MCF 10A (cell line): Measurements from ENCODE around the gene SLC22A23. TPM values are rescaled to one million over a fixed set of nuclear protein-coding genes. Genes with fewer than 3 reads are reported as not detected.

Experiments used
- BruUV-seq: library from RNA; stranded (reverse); fragments of 400-500 nt; replicated peaks from 2 replicates; lab custom pipeline; 2021; lab: Mats Ljungman, UMichigan
- CTCF ChIA-PET: fragments of 300-600 bp; sonication (Branson Sonifier 250); formaldehyde crosslinking; extraction: SDS; loops from one replicate; lab custom pipeline; 2021; ENCODE audit warnings: antibody characterized with exemption, inconsistent platforms; lab: Yijun Ruan, JAX
- POLR2A ChIA-PET: fragments of 300-600, 350-650 bp; sonication (Branson Sonifier 250); formaldehyde crosslinking; extraction: SDS; loops from one replicate; lab custom pipeline; 2020; ENCODE audit warnings: antibody characterized with exemption, inconsistent platforms; lab: Yijun Ruan, JAX
- DNase-seq: peaks from one replicate; pipeline ENCODE4 v3.0.0-alpha.2; 2018; ENCODE audit not compliant: unreplicated experiment
- H3K27ac Mint-ChIP-seq: one replicate; pipeline ENCODE4 v1.8.0; 2022; ENCODE audit warnings: mild to moderate bottlenecking, low read depth, mixed read lengths; ENCODE audit not compliant: unreplicated experiment
- H3K27me3 Mint-ChIP-seq: one replicate; pipeline ENCODE4 v1.8.0; 2022; ENCODE audit warnings: mixed read lengths; ENCODE audit not compliant: insufficient read depth, unreplicated experiment
- H3K36me3 Mint-ChIP-seq: one replicate; pipeline ENCODE4 v1.8.0; 2022; ENCODE audit warnings: mild to moderate bottlenecking, moderate library complexity, mixed read lengths; ENCODE audit not compliant: insufficient read depth, unreplicated experiment
- H3K4me1 Mint-ChIP-seq: one replicate; pipeline ENCODE4 v1.8.0; 2022; ENCODE audit warnings: mixed read lengths; ENCODE audit not compliant: insufficient read depth, unreplicated experiment
- H3K4me3 Mint-ChIP-seq: one replicate; pipeline ENCODE4 v1.8.0; 2022; ENCODE audit warnings: mild to moderate bottlenecking, moderate library complexity, mixed read lengths; ENCODE audit not compliant: unreplicated experiment
- H3K9me3 Mint-ChIP-seq: one replicate; pipeline ENCODE4 v1.8.0; 2022; ENCODE audit warnings: mixed read lengths; ENCODE audit not compliant: unreplicated experiment
- CTCF ChIP-seq: fragments of 200-600 bp; IDR thresholded peaks from one replicate; pipeline ENCODE4 v1.8.0; 2022; ENCODE audit warnings: antibody characterized with exemption, mild to moderate bottlenecking; ENCODE audit not compliant: unreplicated experiment
- intact Hi-C: fragments of 100-400 bp; cut with micrococcal nuclease; formaldehyde crosslinking; loops from 2 replicates; pipeline ENCODE4 v1.14.1; 2022
- total RNA-seq: library from RNA; stranded (reverse); gene quantifications from 2 replicates; pipeline ENCODE4 v1.2.3, GENCODE V29; 2022

The SLC22A23 gene
- total RNA-seq, 1 experiment from 2014 or later: 11.9 TPM

GRCh38 chr6:3405182-3405518 is 51.7 kb downstream of the SLC22A23 start:
- Mint-ChIP-seq H3K4me3 (no peak overlapping the region), H3K27ac (peak overlapping the region; percentile 87), H3K9me3 (no peaks in the 10 kb centered on the region), H3K36me3 (peaks cover 16% of the 10 kb centered on the region), H3K27me3 (no peaks in the 10 kb centered on the region), H3K4me1 (peaks cover 40% of the 10 kb centered on the region)
- intact Hi-C loops: no loop called here
- POLR2A ChIA-PET: interaction anchor here (0.5 to 3.8 kb wide), 21 partner anchors 12 to 579 kb away, joined by 3 to 22 read pairs (median 4); partner anchors contain the start of genes RIPK1 and SLC22A23
- TF ChIP-seq CTCF: no peak
- no peak for DNase-seq
- BruUV-seq: no TSS peak
- CTCF ChIA-PET: interaction anchor here (0.6 to 1.8 kb wide), 5 partner anchors 99 to 509 kb away, joined by 3 to 5 read pairs (median 3); no protein-coding TSS in a partner anchor

- intact Hi-C loops: loop anchor here (2.0 kb wide), 2 partner anchors 53 to 329 kb away; partner anchors contain the start of gene SLC22A23
- CTCF ChIA-PET: interaction anchor here (0.6 to 3.2 kb wide), 12 partner anchors 9 to 329 kb away, joined by 3 to 20 read pairs (median 4); no protein-coding TSS in a partner anchor
- peak; percentile 72 for DNase-seq
- no peaks in the 10 kb centered on the region for H3K9me3 Mint-ChIP-seq
- no TSS peak for BruUV-seq
- peaks cover 40% of the 10 kb centered on the region for H3K4me1 Mint-ChIP-seq
- peak overlapping the region; percentile 61 for H3K27ac Mint-ChIP-seq
- no peaks in the 10 kb centered on the region for H3K27me3 Mint-ChIP-seq
- POLR2A ChIA-PET: interaction anchor here (0.6 to 3.8 kb wide), 26 partner anchors 11 to 295 kb away, joined by 3 to 41 read pairs (median 6); partner anchors contain the start of gene SLC22A23
- no peak for TF ChIP-seq CTCF
- no peak overlapping the region for H3K4me3 Mint-ChIP-seq
- H3K36me3 Mint-ChIP-seq: peaks cover 6% of the 10 kb centered on the region
Observed at GRCh38 chr6:3403238-3404173, 53.3 kb downstream of the SLC22A23 start.

GRCh38 chr6:3402310-3403237 is 54.3 kb downstream of the SLC22A23 start:
- Mint-ChIP-seq H3K36me3 (peaks cover 3% of the 10 kb centered on the region), H3K27me3 (no peaks in the 10 kb centered on the region), H3K27ac (peak overlapping the region; percentile 61), H3K9me3 (no peaks in the 10 kb centered on the region), H3K4me1 (peaks cover 40% of the 10 kb centered on the region), H3K4me3 (peak overlapping the region; percentile 8)
- no TSS peak for BruUV-seq
- intact Hi-C loops: loop anchor here (2.0 kb wide), 2 partner anchors 54 to 330 kb away; partner anchors contain the start of gene SLC22A23
- CTCF ChIA-PET: interaction anchor here (0.6 to 3.2 kb wide), 14 partner anchors 10 to 329 kb away, joined by 3 to 20 read pairs (median 4); no protein-coding TSS in a partner anchor
- peak; percentile 62 for DNase-seq
- peak; percentile 14 for TF ChIP-seq CTCF
- POLR2A ChIA-PET: interaction anchor here (0.6 to 3.8 kb wide), 20 partner anchors 11 to 210 kb away, joined by 3 to 41 read pairs (median 7); no protein-coding TSS in a partner anchor
